ENCODE results near the gene HSD17B10. TPM values are rescaled to one million over a fixed set of nuclear protein-coding genes. Genes with fewer than 3 reads are reported as not detected.

Gene HSD17B10
- 35.3 TPM for total RNA-seq

DNA sequence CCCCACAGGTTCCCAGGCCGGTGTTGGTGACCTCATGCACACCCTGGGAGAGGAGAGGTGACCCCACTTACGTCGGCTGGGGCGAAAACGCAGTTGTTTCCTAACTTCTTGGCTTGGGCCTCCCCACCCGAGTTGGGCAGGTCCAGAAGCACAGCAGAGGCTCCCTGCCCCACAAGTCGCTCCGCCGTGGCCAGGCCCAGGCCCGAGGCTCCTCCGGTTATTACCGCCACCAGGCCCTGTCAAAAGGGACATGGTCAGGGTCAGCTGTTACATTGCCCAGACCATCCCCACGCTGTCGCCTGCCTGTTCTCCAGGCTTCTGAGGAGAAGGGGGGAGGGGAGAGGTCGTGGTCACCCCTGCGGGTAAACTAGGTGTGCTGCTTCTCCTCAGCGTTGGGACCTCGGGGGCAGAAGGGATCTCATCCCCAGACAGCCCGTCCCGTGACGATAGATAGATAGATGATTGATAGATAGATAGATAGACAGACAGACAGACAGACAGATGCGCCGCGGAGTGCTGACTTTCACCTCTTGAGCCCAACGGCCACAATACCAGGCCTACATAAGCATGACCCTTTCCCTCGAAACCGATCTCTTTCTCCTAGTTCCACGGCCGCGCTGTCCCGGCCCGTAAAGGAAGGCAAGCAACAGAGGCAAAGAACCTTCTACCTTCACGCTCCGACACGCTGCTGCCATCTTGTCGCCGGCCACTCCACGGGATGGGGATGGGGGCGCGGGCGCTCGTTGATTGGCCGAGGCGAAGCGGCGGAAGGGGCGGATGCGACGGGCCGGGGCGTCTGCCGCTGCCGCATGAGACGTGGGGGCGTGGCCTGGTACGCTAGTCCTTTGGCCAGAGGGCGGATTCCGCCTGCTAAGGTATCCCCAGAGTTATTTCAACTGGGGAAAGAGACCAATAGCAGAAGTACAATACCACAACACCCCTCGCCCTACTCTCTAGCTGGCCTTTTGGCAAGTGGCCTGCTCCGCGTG, at the start of gene HSD17B10:
Gene HSD17B10 (minus strand): TSS at position 720 of the 989 bp plus-strand sequence. CDS start 25 bp downstream, at position 695.

DNA sequence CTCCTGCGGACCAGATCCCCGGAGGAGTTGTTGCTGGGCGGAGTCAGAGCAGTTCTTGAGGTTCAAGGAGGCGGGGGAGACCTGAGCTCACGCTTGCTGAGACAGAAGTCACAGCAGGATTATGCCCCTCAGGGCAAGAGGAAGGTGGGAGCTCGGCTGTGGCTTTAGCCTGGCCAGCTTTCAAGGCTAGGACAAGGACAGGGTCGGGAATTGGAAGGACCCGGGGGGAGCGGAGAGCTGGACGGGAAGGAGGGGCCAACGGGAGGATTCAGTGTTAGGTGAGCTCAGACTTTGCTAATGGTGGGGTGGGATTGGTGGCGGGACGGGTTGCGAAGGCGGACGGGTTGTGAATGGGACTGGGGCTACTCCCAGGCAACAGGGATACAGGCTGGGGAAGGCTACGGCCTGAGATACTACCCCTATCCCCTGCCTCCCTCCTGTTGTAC, 11.3 kb downstream of the HSD17B10 start, which contains the start of gene RIBC1:
Gene RIBC1 (plus strand): TSS at position 13 of the 446 bp plus-strand sequence. CDS start 3,404 bp downstream, outside the sequence.

DNA sequence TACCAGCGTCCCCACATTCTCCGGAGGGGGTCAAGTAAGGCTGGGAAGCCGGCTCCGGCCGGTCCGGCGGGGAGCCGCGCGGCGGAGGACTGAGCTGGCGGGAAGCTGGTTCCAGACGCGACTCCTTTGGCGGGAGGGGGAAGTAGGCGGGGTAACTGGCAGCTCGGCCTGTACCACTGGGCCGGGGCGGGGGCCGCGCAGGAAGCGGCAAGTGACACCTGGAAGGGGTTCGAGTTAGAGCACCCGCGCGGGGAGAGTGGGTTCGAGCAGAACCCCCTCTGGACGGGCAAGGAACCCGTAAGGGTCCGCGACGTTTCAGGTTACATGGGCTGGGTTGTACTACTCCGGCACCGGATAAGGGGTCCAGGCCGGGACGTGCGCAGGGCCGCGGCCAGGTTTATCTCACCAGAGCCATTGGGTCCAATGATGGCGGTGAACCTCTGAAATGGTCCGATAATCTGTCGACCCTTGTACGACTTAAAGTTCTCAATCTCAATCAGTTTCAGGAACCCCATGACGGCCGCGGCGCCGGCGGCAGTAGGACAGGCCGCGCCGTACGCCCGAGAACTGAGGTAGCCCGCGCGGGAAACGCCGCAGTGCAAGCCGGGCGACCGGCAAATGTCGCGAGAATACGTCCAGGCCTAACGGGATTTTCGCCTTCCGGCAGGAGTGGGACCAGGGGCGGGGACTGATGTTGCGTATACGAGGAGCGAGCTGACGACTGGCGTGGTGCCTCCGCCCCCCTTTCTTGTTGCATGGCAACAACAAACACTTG, 11.9 kb downstream of the HSD17B10 start, which contains the start of gene SMC1A:
Gene SMC1A (minus strand): TSS at position 569 of the 775 bp plus-strand sequence. CDS start 54 bp downstream, at position 515.

Small RNA genes within 50 kb of the gene (small RNA-seq; reads per million reads assigned to genes)
- gene MIR6857 (0.10 reads per million), gene VTRNA3-1P (not detected)

Other genes starting within 250 kb of the HSD17B10 start
- 74.5 TPM for gene KDM5C, start 209.2 kb downstream of the HSD17B10 start, total RNA-seq
- gene IQSEC2, start 152.8 kb downstream of the HSD17B10 start, total RNA-seq = 11.1 TPM
- gene SMC1A, start 11.7 kb downstream of the HSD17B10 start, total RNA-seq = 21.5 TPM
- 3.5 TPM for gene RIBC1, start 11.5 kb downstream of the HSD17B10 start, total RNA-seq